ENCODE data around the gene EXD3. TPM values are rescaled to one million over a fixed set of nuclear protein-coding genes. Genes with fewer than 3 reads are reported as not detected.

Gene EXD3
- total RNA-seq, 1 experiment from 2014 or later = 15.3 TPM

DNA sequence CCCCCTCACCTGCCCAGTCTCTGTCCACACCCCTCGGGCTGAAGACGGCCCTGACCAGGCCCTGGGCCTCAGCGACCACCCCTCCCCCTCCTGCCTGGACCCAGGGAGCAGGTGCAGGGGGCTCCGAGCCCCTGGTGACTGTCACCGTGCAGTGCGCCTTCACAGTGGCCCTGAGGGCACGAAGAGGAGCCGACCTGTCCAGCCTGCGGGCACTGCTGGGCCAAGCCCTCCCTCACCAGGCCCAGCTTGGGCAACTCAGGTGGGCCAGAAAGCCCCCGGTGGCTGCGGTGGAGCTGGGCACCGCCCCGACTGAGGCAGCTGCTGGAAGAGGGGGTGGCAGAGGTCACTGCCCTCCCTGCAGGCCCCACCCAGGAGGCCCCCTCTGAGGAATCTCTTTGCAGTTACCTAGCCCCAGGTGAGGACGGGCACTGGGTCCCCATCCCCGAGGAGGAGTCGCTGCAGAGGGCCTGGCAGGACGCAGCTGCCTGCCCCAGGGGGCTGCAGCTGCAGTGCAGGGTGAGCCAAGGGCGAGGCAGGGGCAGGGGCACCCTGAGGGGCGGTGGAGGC is 10.5 kb upstream of the EXD3 start:
- H4K8ac ChIP-seq (replicated peaks; ENCODE audit: insufficient read length, low read depth, low read length) = no peak overlapping the region
- Mint-ChIP-seq H3K4me3 (no peak overlapping the region), H3K27me3 (ENCODE audit: low read depth) (peaks cover 3% of the 10 kb centered on the region; the same call in 1 of the 2 replicates), H3K4me1 (no peaks in the 10 kb centered on the region; a peak in 1 of 4 replicates), H3K36me3 (ENCODE audit: insufficient read depth in 1 of 3, low read depth in 3 of 3) (no peaks in the 10 kb centered on the region), H3K27ac (no peak overlapping the region), H3K9me3 (no peaks in the 10 kb centered on the region)
- no peak overlapping the region for H3T11ph ChIP-seq (ENCODE audit: low read length)
- no peak overlapping the region for H3K18ac ChIP-seq (ENCODE audit: insufficient read length, low read depth, low read length)
- no peak overlapping the region for H3K9ac ChIP-seq (ENCODE audit: extremely low read depth, insufficient read length, low read length)
- DNase-seq = no peak
- TF ChIP-seq, protein P1, sequence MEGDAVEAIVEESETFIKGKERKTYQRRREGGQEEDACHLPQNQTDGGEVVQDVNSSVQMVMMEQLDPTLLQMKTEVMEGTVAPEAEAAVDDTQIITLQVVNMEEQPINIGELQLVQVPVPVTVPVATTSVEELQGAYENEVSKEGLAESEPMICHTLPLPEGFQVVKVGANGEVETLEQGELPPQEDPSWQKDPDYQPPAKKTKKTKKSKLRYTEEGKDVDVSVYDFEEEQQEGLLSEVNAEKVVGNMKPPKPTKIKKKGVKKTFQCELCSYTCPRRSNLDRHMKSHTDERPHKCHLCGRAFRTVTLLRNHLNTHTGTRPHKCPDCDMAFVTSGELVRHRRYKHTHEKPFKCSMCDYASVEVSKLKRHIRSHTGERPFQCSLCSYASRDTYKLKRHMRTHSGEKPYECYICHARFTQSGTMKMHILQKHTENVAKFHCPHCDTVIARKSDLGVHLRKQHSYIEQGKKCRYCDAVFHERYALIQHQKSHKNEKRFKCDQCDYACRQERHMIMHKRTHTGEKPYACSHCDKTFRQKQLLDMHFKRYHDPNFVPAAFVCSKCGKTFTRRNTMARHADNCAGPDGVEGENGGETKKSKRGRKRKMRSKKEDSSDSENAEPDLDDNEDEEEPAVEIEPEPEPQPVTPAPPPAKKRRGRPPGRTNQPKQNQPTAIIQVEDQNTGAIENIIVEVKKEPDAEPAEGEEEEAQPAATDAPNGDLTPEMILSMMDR (conservative IDR thresholded peaks at IDR 0.05) = no peak
- no peak overlapping the region for H3K56ac ChIP-seq (ENCODE audit: insufficient read length, low read depth, low read length)
- no peak overlapping the region for H3K4me2 ChIP-seq (ENCODE audit: insufficient read depth, insufficient read length, low read length)
- H4K91ac ChIP-seq (ENCODE audit: insufficient read length, low read depth, low read length) = no peak overlapping the region
- H3K4ac ChIP-seq (ENCODE audit: low read depth, low read length) = no peak overlapping the region
- H2BK12ac ChIP-seq (ENCODE audit: insufficient read length, low read depth, low read length) = no peak overlapping the region
- no peak overlapping the region for H2BK120ac ChIP-seq (ENCODE audit: low read depth, low read length, poor library complexity, severe bottlenecking)
- WGBS (ENCODE audit: extremely low coverage, insufficient read length, low lambda C conversion rate) = no CpG with 5 or more reads among the region's 19 CpGs
- H2BK20ac ChIP-seq (ENCODE audit: low read depth, low read length, poor library complexity, severe bottlenecking) = no peak overlapping the region
- H4K20me1 ChIP-seq (ENCODE audit: control insufficient read depth, insufficient read depth, insufficient read length) = no peaks in the 10 kb centered on the region
- H3K14ac ChIP-seq (ENCODE audit: insufficient read depth, low read length) = no peak overlapping the region
- H3K27ac ChIP-seq (ENCODE audit: insufficient read length, low read depth, low read length) = no peak overlapping the region
- H2AK5ac ChIP-seq (ENCODE audit: insufficient read length, low read length) = no peak overlapping the region
- H3K79me2 ChIP-seq (ENCODE audit: insufficient read depth, low read length) = no peaks in the 10 kb centered on the region
- H2AFZ ChIP-seq (ENCODE audit: low read length) = no peak overlapping the region
- no peaks in the 10 kb centered on the region for H3K27me3 ChIP-seq (ENCODE audit: insufficient read depth, low read length)
- no peaks in the 10 kb centered on the region for H3K79me1 ChIP-seq (ENCODE audit: insufficient read depth, low read depth, low read length, poor library complexity, severe bottlenecking)
- H2BK15ac ChIP-seq (ENCODE audit: low read depth, low read length) = no peak overlapping the region
- H3K4me1 ChIP-seq (ENCODE audit: insufficient read depth, low read length) = no peaks in the 10 kb centered on the region
- H4K5ac ChIP-seq (ENCODE audit: insufficient read length, low read depth, low read length) = no peak overlapping the region
- H2BK5ac ChIP-seq (ENCODE audit: insufficient read length, low read length) = no peak overlapping the region
- H3K9me3 ChIP-seq (ENCODE audit: control insufficient read depth, low read depth, low read length) = no peaks in the 10 kb centered on the region
- no peaks in the 10 kb centered on the region for H3K23me2 ChIP-seq (ENCODE audit: insufficient read length, low read depth, low read length, poor library complexity, severe bottlenecking)
- H3K23ac ChIP-seq (ENCODE audit: insufficient read length, low read depth, low read length) = no peak overlapping the region
